Dermis blood vessel endothelial cell (primary cell): ENCODE data around the gene RNASEH2A. TPM values are rescaled to one million over a fixed set of nuclear protein-coding genes. Genes with fewer than 3 reads are reported as not detected.
A peak's percentile ranks its signal among the peaks of the same experiment; 100 is the strongest.
"Not testable (repeated sequence)": the region's sequence is repeated elsewhere in the genome, so short reads cannot be mapped to it uniquely, and the experiment has no call there.

Source experiments
- DNase-seq: peaks from one replicate; pipeline ENCODE4 v3.0.0; 2010
- total RNA-seq: library from RNA; depleted of rRNA; stranded (reverse); fragments of >200 nt; gene quantifications from 2 replicates; pipeline ENCODE4 v1.2.3, GENCODE V29; 2014

The RNASEH2A gene
- total RNA-seq, 1 donor from 2014 or later = 19.6 TPM

GRCh38 chr19:12834566-12834943 is 28.2 kb downstream of the RNASEH2A start, which contains the start of gene RTBDN:
Gene RTBDN (minus strand): TSS chr19:12834579. CDS start chr19:12829979, 4,600 bp downstream.
- no peak for DNase-seq

DNA sequence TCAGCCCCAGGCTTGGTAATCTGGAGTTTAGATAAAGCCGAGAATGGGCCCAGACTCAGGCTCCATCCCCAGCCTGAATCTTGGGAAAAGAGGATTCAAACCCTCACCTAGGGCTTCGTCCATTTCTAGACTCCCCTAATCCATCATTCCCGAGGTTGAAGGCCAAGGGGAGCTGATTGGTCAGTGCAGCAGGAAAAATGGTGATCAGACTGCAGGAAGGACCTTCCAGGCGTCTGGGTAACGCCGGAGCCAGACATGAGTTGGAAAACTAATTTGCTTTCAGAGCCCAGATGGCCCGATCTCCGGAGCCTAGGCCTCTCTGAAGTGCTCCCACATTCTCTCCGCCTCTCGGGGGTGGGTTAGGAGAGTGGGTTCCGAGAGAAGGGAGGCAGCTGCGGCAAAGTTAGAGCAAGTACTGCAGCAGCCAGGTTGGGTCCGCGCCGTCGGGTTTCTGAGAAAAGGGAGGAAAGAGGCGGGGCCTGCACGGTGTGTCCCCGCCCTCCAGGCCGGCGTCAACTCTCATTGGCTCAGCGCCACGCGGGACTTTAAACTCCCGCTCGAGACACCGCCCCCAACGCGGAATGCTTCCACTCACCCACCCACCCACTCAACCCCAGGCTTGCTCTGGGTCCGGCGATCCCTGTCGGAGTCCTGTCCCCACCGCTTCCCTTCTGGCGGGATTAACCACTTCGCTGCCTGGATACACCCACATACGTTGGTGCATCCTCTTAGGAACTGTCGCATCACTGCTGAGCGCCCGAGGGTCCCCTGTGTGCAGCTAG is 28.8 kb downstream of the RNASEH2A start:
- peak; percentile 36 for DNase-seq

DNA sequence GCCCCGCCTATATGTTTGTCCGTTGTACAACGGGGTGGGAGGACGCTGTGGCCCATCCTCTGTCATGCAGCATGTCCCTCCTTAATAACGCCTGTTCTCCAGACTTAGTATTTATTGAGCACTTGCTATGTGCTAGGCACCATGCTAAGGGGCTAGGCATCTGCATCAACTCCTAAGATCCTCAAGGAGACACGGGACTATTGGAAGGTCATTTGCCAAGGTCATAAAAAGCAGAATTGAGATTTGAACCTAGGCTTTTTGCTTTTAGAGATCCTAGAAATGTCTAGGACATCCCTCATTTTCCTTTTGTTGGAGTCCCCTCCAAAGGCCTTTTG is 30.1 kb downstream of the RNASEH2A start:
- DNase-seq = no peak

GRCh38 chr19:12837225-12837624 is 30.8 kb downstream of the RNASEH2A start:
- DNase-seq = no peak

- peak; percentile 56 for DNase-seq
Observed at GRCh38 chr19:12838182-12838885, 31.9 kb downstream of the RNASEH2A start, which contains the start of gene MAST1. Gene MAST1 (plus strand): TSS chr19:12838515. CDS start chr19:12838573, 58 bp downstream.

- DNase-seq = no peak
Observed at GRCh38 chr19:12838886-12839756, 32.7 kb downstream of the RNASEH2A start.

GRCh38 chr19:12840091-12841079 is 34.0 kb downstream of the RNASEH2A start:
- peak; percentile 60 for DNase-seq

DNA sequence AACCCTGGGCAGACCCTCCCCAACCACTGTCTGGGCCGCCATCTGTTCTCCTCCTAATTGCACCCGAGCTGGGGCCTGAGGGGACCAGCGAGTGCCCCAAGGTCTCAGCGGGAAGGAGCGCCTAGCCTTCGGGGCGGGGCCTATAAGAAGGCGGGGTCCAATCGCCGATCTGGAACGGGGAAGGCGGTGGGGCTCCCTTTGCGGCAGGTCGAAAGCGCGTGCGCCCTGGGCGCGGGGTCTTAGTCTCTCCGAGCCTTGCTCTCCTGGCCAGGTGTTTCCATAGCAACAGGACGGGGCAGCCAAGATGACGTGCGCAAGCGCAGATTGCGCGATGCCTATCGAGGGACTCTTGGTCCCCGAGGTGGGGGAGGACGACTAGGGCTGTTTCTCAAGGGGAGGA is 34.7 kb downstream of the RNASEH2A start:
- peak; percentile 29 for DNase-seq

DNA sequence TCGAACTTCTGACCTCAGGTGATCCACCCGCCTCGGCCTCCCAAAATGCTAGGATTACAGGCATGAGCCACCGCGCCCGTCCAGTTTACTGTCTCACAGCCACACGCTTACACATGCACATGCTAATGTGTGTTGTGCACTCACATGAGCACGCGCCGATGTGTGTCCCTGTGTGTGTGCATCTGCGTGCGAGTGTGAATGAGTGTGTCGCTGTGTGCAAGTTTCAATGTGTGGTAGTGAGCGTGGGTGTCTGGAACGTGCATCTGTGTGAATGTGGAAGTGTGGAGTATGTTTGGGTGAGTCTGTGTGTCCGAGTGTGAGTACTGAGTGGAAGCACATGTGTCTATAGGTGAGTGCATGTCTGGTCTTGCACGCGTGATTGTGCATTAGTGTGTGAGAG is 36.1 kb downstream of the RNASEH2A start:
- DNase-seq = no peak

DNA sequence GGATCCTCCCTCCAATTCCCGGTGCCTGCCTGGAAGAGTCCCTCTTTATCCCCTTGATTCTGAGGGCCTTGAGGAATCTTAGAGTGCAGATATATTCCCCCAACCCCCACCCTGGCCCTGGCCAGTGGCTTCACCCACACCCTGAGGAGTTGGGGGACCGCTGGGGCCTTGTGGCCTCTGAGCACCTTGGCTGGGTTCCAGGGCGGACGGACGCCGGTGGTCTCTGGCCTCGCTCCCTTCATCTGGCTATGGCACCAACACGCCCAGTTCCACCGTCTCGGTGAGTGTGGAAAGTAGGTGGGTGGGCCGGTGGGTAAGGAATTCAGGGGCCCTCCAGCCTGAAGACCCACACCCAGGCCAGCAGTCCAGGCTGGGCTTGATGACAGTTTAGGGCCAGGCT is 36.9 kb downstream of the RNASEH2A start:
- no peak for DNase-seq

DNA sequence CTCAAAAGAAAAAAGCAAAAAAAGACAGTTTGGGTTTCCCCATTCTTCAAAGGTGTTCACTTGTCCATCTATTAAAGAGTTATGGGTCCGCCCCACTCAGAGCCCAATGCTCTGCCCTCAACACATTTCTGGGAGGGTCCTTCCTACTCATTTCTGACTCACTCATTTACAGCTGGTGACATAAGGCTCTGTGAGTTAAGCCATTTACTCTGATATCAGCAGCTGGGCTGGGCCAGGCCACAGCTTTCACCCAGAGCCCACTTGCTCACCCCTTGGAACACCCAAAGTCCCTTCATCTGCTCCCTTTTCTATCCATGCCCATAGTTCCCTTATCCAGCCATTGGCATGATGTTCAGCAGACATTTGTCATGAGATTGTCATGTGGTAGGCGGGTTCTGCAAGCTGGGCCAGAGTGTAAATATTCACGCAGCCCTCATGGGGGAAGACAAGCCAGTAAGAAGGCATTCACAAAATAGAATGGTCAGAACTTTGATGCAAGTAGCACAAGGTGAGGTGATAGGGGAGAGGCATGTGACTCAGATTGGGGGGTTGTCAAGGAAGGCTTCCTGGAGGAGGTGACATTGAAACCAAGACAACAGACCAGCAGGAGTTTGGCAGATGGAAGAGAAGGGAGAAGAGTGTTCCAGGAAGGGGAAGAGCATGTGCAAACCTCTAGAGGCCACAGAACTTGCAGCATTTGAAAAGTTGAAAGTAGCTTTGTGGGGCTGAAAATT is 37.8 kb downstream of the RNASEH2A start:
- DNase-seq = no peak

GRCh38 chr19:12846613-12847012 is 40.2 kb downstream of the RNASEH2A start:
- not testable (repeated sequence) for DNase-seq

DNA sequence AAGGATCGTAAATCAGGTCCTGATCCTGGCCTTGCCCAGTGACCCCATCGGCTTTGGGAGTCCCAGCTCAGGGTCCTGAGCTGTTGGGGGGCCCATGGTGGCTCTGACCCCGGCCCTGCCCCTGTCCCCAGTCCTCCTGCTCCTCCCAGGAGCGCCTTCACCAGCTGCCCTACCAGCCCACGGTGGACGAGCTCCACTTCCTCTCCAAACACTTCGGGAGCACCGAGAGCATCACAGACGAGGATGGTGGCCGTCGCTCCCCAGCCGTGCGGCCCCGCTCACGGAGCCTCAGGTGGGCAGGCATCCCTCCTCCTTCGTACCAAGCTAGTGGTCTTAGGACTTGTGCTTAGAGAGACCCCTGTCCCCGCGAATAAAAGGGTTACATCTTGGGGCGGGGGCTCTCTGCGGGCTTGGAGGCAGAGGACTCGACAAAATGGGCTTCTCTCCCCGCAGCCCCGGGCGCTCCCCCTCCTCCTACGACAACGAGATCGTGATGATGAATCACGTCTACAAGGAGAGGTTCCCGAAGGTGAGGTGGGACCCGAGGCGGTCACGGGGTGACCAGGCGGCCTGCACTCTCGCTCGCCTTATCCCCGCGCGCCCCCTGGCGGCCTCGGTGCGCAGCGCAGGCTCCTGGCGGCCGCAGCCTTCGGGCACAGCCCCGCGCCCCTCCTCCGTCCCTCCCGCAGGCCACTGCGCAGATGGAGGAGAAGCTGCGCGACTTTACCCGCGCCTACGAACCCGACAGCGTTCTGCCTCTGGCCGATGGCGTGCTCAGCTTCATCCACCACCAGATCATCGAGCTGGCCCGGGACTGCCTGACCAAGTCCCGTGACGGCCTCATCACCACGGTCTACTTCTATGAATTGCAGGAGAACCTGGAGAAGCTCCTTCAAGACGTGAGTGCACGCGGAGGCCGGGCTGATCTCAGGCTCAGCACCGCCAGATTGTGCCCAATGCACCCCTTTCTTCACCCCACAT is 41.1 kb downstream of the RNASEH2A start:
- DNase-seq = peak; percentile 84

DNA sequence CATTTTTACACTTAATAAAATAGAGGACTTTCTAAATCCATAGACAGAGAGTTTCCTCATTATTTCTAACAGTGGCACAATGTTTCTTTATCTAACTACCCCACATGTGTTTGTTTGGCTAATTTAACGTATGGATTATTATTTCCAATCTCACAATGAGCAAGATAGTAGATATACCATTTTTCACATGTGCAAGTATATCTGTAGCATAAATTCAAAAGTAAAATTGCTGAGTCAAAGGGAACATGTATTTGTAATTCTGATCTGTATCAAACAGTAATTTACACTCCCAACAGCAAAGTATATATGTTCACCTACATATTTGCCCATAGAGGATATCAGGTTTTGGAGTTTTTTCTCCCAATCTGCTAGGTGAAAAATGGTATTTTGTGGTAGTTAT is 50.3 kb downstream of the RNASEH2A start:
- DNase-seq = no peak

DNA sequence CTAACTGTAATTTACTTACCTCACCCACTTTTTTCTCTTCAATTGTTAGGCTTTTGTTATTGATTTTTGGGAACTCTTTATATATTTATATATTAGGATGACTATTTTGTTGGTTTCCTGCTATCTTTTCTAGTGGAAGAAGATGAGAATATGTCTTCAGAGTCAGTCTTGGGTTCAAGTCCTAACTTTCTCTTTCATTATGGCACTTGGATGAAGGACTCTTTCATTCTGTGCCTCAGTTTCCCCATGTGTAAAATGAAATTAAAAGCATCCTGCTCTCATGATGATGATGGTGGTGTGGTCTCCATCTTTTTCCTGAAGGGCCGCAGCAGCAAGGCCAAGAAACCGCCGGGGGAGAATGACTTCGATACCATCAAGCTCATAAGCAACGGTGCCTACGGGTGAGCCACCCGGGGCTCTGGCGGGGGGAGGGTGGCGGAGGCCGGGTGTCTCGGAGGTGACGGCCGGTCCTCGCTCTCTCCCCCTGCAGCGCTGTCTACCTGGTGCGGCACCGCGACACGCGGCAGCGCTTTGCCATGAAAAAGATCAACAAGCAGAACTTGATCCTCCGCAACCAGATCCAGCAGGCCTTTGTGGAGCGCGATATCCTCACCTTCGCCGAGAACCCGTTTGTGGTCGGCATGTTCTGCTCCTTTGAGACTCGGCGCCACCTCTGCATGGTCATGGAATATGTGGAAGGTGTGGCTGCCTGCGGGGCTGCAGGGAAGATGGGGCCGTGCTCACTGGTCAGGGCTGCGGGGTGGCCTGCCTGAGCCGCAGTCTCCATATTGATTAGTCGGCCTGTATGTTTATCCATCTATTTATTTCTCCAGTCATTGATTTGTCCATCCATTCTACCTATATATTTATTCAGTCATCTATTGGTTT is 51.9 kb downstream of the RNASEH2A start:
- no peak for DNase-seq

- DNase-seq = no peak
Observed at GRCh38 chr19:12859546-12859945, 53.2 kb downstream of the RNASEH2A start.
